Activated T-cell treated with anti-CD3 and anti-CD28 coated beads for 24 hours (primary cell): ENCODE measurements around the gene SLC29A3.
"Not testable (repeated sequence)": the region's sequence is repeated elsewhere in the genome, so short reads cannot be mapped to it uniquely, and the experiment has no call there.

Source experiments
- DNase-seq: peaks from one replicate; pipeline ENCODE4 v3.0.0-alpha.2; 2020; ENCODE audit warnings: low read depth

SLC29A3 gene

GRCh38 chr10:71284544-71285179 lies 34.4 kb upstream of the SLC29A3 start:
- DNase-seq = no peak

GRCh38 chr10:71285180-71285545 lies 33.9 kb upstream of the SLC29A3 start:
- DNase-seq = peak; percentile 13

GRCh38 chr10:71285986-71286385 lies 33.1 kb upstream of the SLC29A3 start:
- no peak for DNase-seq

GRCh38 chr10:71286521-71287294 lies 32.4 kb upstream of the SLC29A3 start:
- DNase-seq = no peak

- no peak for DNase-seq
Observed at GRCh38 chr10:71287456-71287855, 31.6 kb upstream of the SLC29A3 start.

- DNase-seq = no peak
Observed at GRCh38 chr10:71288461-71288860, 30.6 kb upstream of the SLC29A3 start.

- no peak for DNase-seq
Observed at GRCh38 chr10:71289421-71290130, 29.5 kb upstream of the SLC29A3 start.

- no peak for DNase-seq
Observed at GRCh38 chr10:71290331-71290730, 28.7 kb upstream of the SLC29A3 start.

- no peak for DNase-seq
Observed at GRCh38 chr10:71290806-71291527, 28.1 kb upstream of the SLC29A3 start.

GRCh38 chr10:71291528-71291900 lies 27.5 kb upstream of the SLC29A3 start:
- DNase-seq = no peak

- DNase-seq = no peak
Observed at GRCh38 chr10:71292624-71293445, 26.2 kb upstream of the SLC29A3 start.

GRCh38 chr10:71293446-71294084 lies 25.5 kb upstream of the SLC29A3 start:
- DNase-seq = no peak

GRCh38 chr10:71294091-71294561 lies 24.9 kb upstream of the SLC29A3 start:
- no peak for DNase-seq

GRCh38 chr10:71294856-71295255 lies 24.2 kb upstream of the SLC29A3 start:
- no peak for DNase-seq

- no peak for DNase-seq
Observed at GRCh38 chr10:71295641-71296040, 23.4 kb upstream of the SLC29A3 start.

- no peak for DNase-seq
Observed at GRCh38 chr10:71296086-71296485, 23.0 kb upstream of the SLC29A3 start.

- DNase-seq = not testable (repeated sequence)
Observed at GRCh38 chr10:71296811-71297210, 22.2 kb upstream of the SLC29A3 start.

GRCh38 chr10:71297343-71297742 lies 21.7 kb upstream of the SLC29A3 start:
- no peak for DNase-seq

- no peak for DNase-seq
Observed at GRCh38 chr10:71299071-71299785, 19.8 kb upstream of the SLC29A3 start.
